SU-DHL-6 (cell line): ENCODE data around the gene GOLGA3.

Source experiments
- H2AFZ ChIP-seq: fragments of 200-600 bp; sonication (generic); 2 replicates; pipeline ENCODE4 v1.6.1; 2014; ENCODE audit warnings: low read depth, mild to moderate bottlenecking, moderate library complexity, mixed read lengths, antibody characterized with exemption, low read length; ENCODE audit not compliant: severe bottlenecking
- H3F3A ChIP-seq: fragments of 200-600 bp; shearing (Covaris generic); 2 replicates; pipeline ENCODE4 v1.6.0; 2016; ENCODE audit warnings: antibody characterized with exemption, mild to moderate bottlenecking; ENCODE audit not compliant: insufficient read depth
- H3K27ac ChIP-seq: fragments of 200-600 bp; sonication (generic); 2 replicates; pipeline ENCODE4 v1.5.1; 2016; ENCODE audit warnings: low read depth, mild to moderate bottlenecking, low read length, moderate library complexity, mixed read lengths
- H3K27me3 ChIP-seq: fragments of 200-600 bp; sonication (generic), shearing (Covaris generic); 2 replicates; pipeline ENCODE4 v1.6.0; 2014; ENCODE audit warnings: mild to moderate bottlenecking, low read length
- H3K36me3 ChIP-seq: fragments of 200-600 bp; sonication (generic); 2 replicates; pipeline ENCODE4 v1.6.1; 2014; ENCODE audit warnings: mild to moderate bottlenecking, low read length, mixed read lengths
- H3K4me2 ChIP-seq: fragments of 300-600, 200-600 bp; shearing (Covaris generic), sonication (generic); 2 replicates; pipeline ENCODE4 v1.6.0; 2014; ENCODE audit warnings: low read length, low read depth, mild to moderate bottlenecking; ENCODE audit not compliant: poor library complexity, severe bottlenecking
- H3K4me3 ChIP-seq: fragments of 200-600 bp; sonication (generic); 2 replicates; pipeline ENCODE4 v1.5.1; 2014; ENCODE audit warnings: antibody characterized with exemption, low read length, mild to moderate bottlenecking, mixed read lengths; ENCODE audit not compliant: insufficient read depth, poor library complexity, severe bottlenecking
- H3K79me2 ChIP-seq: fragments of 200-600 bp; sonication (generic); 2 replicates; pipeline ENCODE4 v1.6.1; 2014; ENCODE audit warnings: mild to moderate bottlenecking, low read length, moderate library complexity; ENCODE audit not compliant: insufficient read depth
- H3K9ac ChIP-seq: fragments of 200-600 bp; sonication (generic); 2 replicates; pipeline ENCODE4 v1.7.0; 2014; ENCODE audit warnings: mild to moderate bottlenecking, low read length
- H3K9me2 ChIP-seq: fragments of 200-600 bp; sonication (generic); replicated peaks from 2 replicates; pipeline ENCODE4 v1.6.1; 2014; ENCODE audit warnings: low read length; ENCODE audit not compliant: insufficient read depth
- H3K9me3 ChIP-seq: fragments of 200-600 bp; sonication (generic); 2 replicates; pipeline ENCODE4 v1.6.1; 2014; ENCODE audit warnings: low read length, mixed read lengths; ENCODE audit not compliant: insufficient read depth
- H4K20me1 ChIP-seq: fragments of 200-600 bp; sonication (generic); 2 replicates; pipeline ENCODE4 v1.6.1; 2014; ENCODE audit warnings: low read depth, mild to moderate bottlenecking, antibody characterized with exemption, low read length, moderate library complexity, mixed read lengths
- CTCF ChIP-seq: fragments of 200-600 bp; sonication (generic); IDR thresholded peaks from one replicate; pipeline ENCODE4 v1.5.1; 2017; ENCODE audit warnings: antibody characterized with exemption, mild to moderate bottlenecking, low read length, moderate library complexity; ENCODE audit not compliant: insufficient read depth, poor library complexity, severe bottlenecking
- EZH2phosphoT487 ChIP-seq: fragments of 200-600 bp; sonication (generic), shearing (Covaris generic); conservative IDR thresholded peaks from 2 replicates; pipeline ENCODE4 v1.6.1; 2018; ENCODE audit warnings: mild to moderate bottlenecking, antibody characterized with exemption, low read length, moderate library complexity, mixed read lengths

GOLGA3 gene

DNA sequence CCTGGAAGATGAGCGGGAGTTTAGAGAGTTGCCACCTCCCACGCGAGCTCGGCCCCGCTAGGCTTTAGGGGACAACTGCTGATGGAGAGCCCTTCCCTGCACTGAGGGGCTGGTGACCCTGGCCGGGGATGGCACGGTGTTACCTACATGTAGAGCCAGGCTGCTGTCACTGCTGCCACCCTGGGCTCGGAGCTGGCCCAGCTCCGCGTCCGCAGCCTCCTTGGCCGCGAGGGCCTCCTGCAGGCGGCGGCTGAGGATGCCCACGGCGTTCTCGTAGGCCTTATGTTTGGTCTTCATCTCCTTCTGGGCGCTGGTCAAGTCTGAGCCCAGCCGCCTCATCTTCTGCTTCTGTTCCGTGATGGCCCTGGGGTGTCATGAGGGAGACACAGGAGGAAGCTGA lies 42.5 kb downstream of the GOLGA3 start:
- Histone ChIP-seq H3K9ac (no peak overlapping the region), H3K27ac (no peak overlapping the region), H4K20me1 (no peaks in the 10 kb centered on the region), H3K36me3 (no peaks in the 10 kb centered on the region), H3K4me2 (no peak overlapping the region), H3K4me3 (no peak overlapping the region), H3K79me2 (no peaks in the 10 kb centered on the region), H3K9me3 (no peaks in the 10 kb centered on the region), H3F3A (no peaks in the 10 kb centered on the region), H2AFZ (no peak overlapping the region), H3K27me3 (no peaks in the 10 kb centered on the region), H3K9me2 (no peaks in the 10 kb centered on the region)
- TF ChIP-seq CTCF (no peak), EZH2phosphoT487 (no peak)

DNA sequence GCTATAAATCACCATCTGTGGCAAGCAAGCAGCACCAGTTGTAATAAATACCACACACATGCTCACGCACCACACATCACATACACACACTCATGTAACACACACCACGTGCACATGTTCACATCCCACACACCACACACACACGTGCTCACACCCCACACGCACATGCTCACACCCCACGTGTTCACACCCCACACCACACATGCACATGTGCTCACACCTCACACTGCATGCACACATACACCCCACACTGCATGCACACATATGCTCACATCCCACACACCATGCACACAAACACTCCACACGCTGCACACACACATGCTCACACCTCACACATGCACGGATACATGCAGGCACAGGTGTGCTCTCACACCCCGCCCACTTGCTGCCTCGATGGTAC lies 44.1 kb downstream of the GOLGA3 start:
- Histone ChIP-seq H3K36me3 (no peaks in the 10 kb centered on the region), H2AFZ (no peak overlapping the region), H3K9me3 (no peaks in the 10 kb centered on the region), H3F3A (no peaks in the 10 kb centered on the region), H3K27me3 (no peaks in the 10 kb centered on the region), H3K9me2 (no peaks in the 10 kb centered on the region), H3K79me2 (no peaks in the 10 kb centered on the region), H3K4me2 (no peak overlapping the region), H3K4me3 (no peak overlapping the region), H4K20me1 (no peaks in the 10 kb centered on the region), H3K9ac (no peak overlapping the region), H3K27ac (no peak overlapping the region)
- no peak for TF ChIP-seq CTCF
- no peak for TF ChIP-seq EZH2phosphoT487

DNA sequence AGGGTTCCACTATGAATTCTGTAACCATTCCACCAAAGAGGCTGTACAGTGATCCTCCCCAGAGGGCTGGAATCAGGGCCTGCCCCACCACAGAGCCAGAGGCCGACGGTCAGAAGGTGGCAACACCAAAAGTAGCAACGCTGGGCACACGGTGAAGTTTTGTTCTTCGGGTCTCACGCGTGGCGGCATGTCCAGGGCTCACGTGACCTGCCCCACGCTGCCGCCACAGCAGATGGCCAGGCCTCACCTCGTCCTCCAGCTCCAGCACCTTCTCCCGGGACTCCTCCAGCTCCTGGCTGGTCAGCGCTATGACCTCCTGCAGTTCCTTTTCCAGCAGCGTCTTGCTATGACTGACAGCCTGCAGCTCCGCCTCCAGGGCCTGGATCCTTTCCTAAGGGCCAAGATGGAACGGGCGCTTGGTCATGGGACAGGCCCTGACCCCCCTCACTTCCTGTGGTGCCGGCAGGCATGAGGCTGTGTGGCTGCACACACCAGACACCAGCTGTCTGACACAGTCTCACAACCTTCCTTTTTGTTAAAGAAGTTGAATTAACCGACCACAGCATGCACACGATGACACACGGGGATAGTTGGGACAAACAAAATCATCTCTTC lies 44.6 kb downstream of the GOLGA3 start:
- no peaks in the 10 kb centered on the region for H4K20me1 ChIP-seq
- no peak overlapping the region for H3K4me3 ChIP-seq
- H3K79me2 ChIP-seq = no peaks in the 10 kb centered on the region
- no peaks in the 10 kb centered on the region for H3F3A ChIP-seq
- H3K27me3 ChIP-seq = no peaks in the 10 kb centered on the region
- no peak overlapping the region for H3K27ac ChIP-seq
- no peaks in the 10 kb centered on the region for H3K36me3 ChIP-seq
- H3K9me3 ChIP-seq = no peaks in the 10 kb centered on the region
- no peak overlapping the region for H3K9ac ChIP-seq
- H2AFZ ChIP-seq = no peak overlapping the region
- H3K4me2 ChIP-seq = no peak overlapping the region
- TF ChIP-seq CTCF = no peak
- TF ChIP-seq EZH2phosphoT487 = no peak
- H3K9me2 ChIP-seq = no peaks in the 10 kb centered on the region
